ENCODE measurements around the gene ZSWIM5.

GRCh38 chr1:45003741-45004140 is 202.7 kb downstream of the ZSWIM5 start:
- TF ChIP-seq CTCF (IDR thresholded peaks at IDR 0.05; ENCODE audit: control extremely low read depth in 1 of 3, insufficient read depth in 1 of 3, low read depth in 1 of 3, low read length in 3 of 3), result no peak
- no peak for TF ChIP-seq EZH2 (IDR thresholded peaks at IDR 0.05; ENCODE audit: low read depth, low read length, severe bottlenecking)
- TF ChIP-seq USF2 (IDR thresholded peaks at IDR 0.05; ENCODE audit: low read length), result no peak
- no peak for TF ChIP-seq BCL11A (IDR thresholded peaks at IDR 0.05; ENCODE audit: low read depth in 2 of 2, low read length in 2 of 2)
- TF ChIP-seq CBX8 (IDR thresholded peaks at IDR 0.05; ENCODE audit: borderline replicate concordance, low read depth, low read length), result no peak
- TF ChIP-seq ATF2 (IDR thresholded peaks at IDR 0.05; ENCODE audit: low read length), result no peak
- no peak for TF ChIP-seq MAFK (IDR thresholded peaks at IDR 0.05; ENCODE audit: low read depth, low read length)
- no peak for TF ChIP-seq HDAC2 (IDR thresholded peaks at IDR 0.05; ENCODE audit: borderline replicate concordance in 1 of 2, low read depth in 2 of 2, low read length in 2 of 2)
